K562 (cell line): ENCODE measurements around the gene MAP4K1. TPM values are rescaled to one million over a fixed set of nuclear protein-coding genes. Genes with fewer than 3 reads are reported as not detected.
A peak's percentile ranks its signal among the peaks of the same experiment; 100 is the strongest.

Experiments
- ADNP ChIP-seq: fragments of 200-800 bp; sonication (Bioruptor generic); IDR thresholded peaks from 2 replicates; pipeline ENCODE4 v1.6.1; 2016; ENCODE audit warnings: missing genetic modification characterization, missing compliant biosample characterization
- ARID1B ChIP-seq: fragments of 450-650 bp; IDR thresholded peaks from 2 replicates; pipeline ENCODE4 v1.6.1; 2016; ENCODE audit warnings: antibody characterized with exemption, mild to moderate bottlenecking, inconsistent platforms
- ARNT ChIP-seq, 2 experiments: fragments of 450-650 bp; IDR thresholded peaks; 2 replicates each; pipeline ENCODE4 v1.6.1; 2016; ENCODE audit warnings: mild to moderate bottlenecking in 1 of 2
- E2F8 ChIP-seq: fragments of 450-650 bp; IDR thresholded peaks from 2 replicates; pipeline ENCODE4 v1.7.1; 2018; ENCODE audit warnings: mild to moderate bottlenecking, low read depth; ENCODE audit not compliant: partially characterized antibody
- HCFC1 ChIP-seq: IDR thresholded peaks from 2 replicates; pipeline ENCODE4 v1.6.1; 2012; ENCODE audit warnings: low read depth, low read length, improper control_type of control experiment
- HNRNPL ChIP-seq: fragments of 200-400 bp; formaldehyde crosslinking; IDR thresholded peaks from 2 replicates; pipeline ENCODE4 v1.6.1; 2017; ENCODE audit warnings: low read depth, mild to moderate bottlenecking, low read length
- KAT8 ChIP-seq: fragments of 450-650 bp; IDR thresholded peaks from 2 replicates; pipeline ENCODE4 v1.6.1; 2016; ENCODE audit warnings: low read depth, mild to moderate bottlenecking
- KLF1 ChIP-seq: fragments of 450-650 bp; IDR thresholded peaks from 2 replicates; pipeline ENCODE4 v1.6.1; 2016; ENCODE audit warnings: missing genetic modification characterization, missing compliant biosample characterization
- KLF6 ChIP-seq: fragments of 250-450 bp; sonication (Bioruptor Pico); IDR thresholded peaks from 2 replicates; pipeline ENCODE4 v1.4.0; 2020; ENCODE audit warnings: mild to moderate bottlenecking, moderate library complexity, borderline replicate concordance
- PCBP1 ChIP-seq: fragments of 200-400 bp; formaldehyde crosslinking; IDR thresholded peaks from 2 replicates; pipeline ENCODE4 v1.6.1; 2018; ENCODE audit warnings: mild to moderate bottlenecking, low read depth, low read length; ENCODE audit not compliant: poor library complexity, severe bottlenecking
- POLR3G ChIP-seq: IDR thresholded peaks from 2 replicates; pipeline ENCODE4 v1.6.1; 2011; ENCODE audit not compliant: insufficient read length, insufficient replicate concordance; ENCODE audit errors: extremely low read depth
- SRSF7 ChIP-seq: fragments of 200-400 bp; formaldehyde crosslinking; optimal IDR thresholded peaks from 2 replicates; pipeline ENCODE3; 2017; ENCODE audit warnings: mild to moderate bottlenecking, low read depth, low read length
- TRIM24 ChIP-seq, 2 experiments: fragments of 450-650 bp; IDR thresholded peaks; 2 replicates each; pipeline ENCODE4 v1.6.1; 2016
- U2AF2 ChIP-seq: fragments of 200-400 bp; formaldehyde crosslinking; optimal IDR thresholded peaks from 2 replicates; pipeline ENCODE3; 2017; ENCODE audit warnings: low read depth, mild to moderate bottlenecking, low read length
- ZKSCAN3 ChIP-seq: fragments of 250-450 bp; sonication (Bioruptor Pico); IDR thresholded peaks from 2 replicates; pipeline ENCODE4 v1.4.0; 2020
- ZNF239 ChIP-seq: fragments of 250-450 bp; sonication (Bioruptor Pico); IDR thresholded peaks from 2 replicates; pipeline ENCODE4 v1.4.0; 2020; ENCODE audit warnings: mild to moderate bottlenecking
- ZNF77 ChIP-seq: fragments of 250-450 bp; sonication (Bioruptor Pico); IDR thresholded peaks from 2 replicates; pipeline ENCODE4 v1.5.0; 2020
- polyA plus RNA-seq, 8 experiments: library from polyadenylated mRNA; depleted of rRNA in 4 of 8; stranded (reverse) in 5 of 8; unstranded in 3 of 8; fragments of >200 nt; fragmentation: Nextera tagmentation in 2 of 8; fragmentation: Illumina TruSeq in 1 of 8; extraction: Ambion mirVana in 2 of 8; extraction: Trizol in 1 of 8; gene quantifications; 2 replicates each; pipeline versions ENCODE4 v1.2.1 to v1.2.3, GENCODE V29; 2011 to 2014; ENCODE audit warnings: inconsistent platforms in 1 of 8, missing spikeins in 1 of 8
- total RNA-seq, 7 experiments: library from RNA; depleted of rRNA in 6 of 7; stranded (reverse); fragments of >200 nt in 6 of 7; fragmentation: Illumina TruSeq in 2 of 7; extraction: Trizol in 2 of 7; gene quantifications; 2 replicates each; pipeline versions ENCODE4 v1.2.1 to v1.2.3, GENCODE V29; 2011 to 2021; ENCODE audit warnings: low replicate concordance in 1 of 7
- TF ChIP-seq, protein P1 (sequence below): sonication (generic); IDR thresholded peaks from 2 replicates; pipeline ENCODE4 v1.6.1; 2016
- TF ChIP-seq, protein P2 (sequence below): fragments of 250-450 bp; sonication (Bioruptor Pico); IDR thresholded peaks from 2 replicates; pipeline ENCODE4 v1.4.0; 2020; ENCODE audit warnings: mild to moderate bottlenecking
- TF ChIP-seq, protein P3 (sequence below), 2 experiments: fragments of 450-650 bp; IDR thresholded peaks; 2 replicates each; pipeline ENCODE4 v1.6.1; 2016
- TF ChIP-seq, protein P4 (sequence below): fragments of 450-650 bp; formaldehyde crosslinking; IDR thresholded peaks from 2 replicates; pipeline ENCODE4 v1.4.0; 2020; ENCODE audit warnings: mild to moderate bottlenecking, moderate library complexity

MAP4K1 gene
- total and polyA plus RNA-seq, 9 of the 15 experiments (the other 6 are each of a cell fraction or from before 2014, with no cell fraction given), result 0.14 to 3.2 (median 0.73) TPM; not detected in 1

- TF ChIP-seq U2AF2 (no peak), ZNF239 (CRISPR knock-in tag) (no peak), HCFC1 (0 out of 2 replicates have a peak, but pooled peaks have one; percentile 5), KLF6 (no peak), ARID1B (peak; percentile 98), KAT8 (no peak), KLF1 (tag) (peak; percentile 98), PCBP1 (no peak), E2F8 (peak; percentile 71), TRIM24 (IDR thresholded peaks at IDR 0.05) (peak; percentile 97), HNRNPL (no peak), ZNF77 (CRISPR knock-in tag) (no peak), SRSF7 (no peak), ARNT (IDR thresholded peaks at IDR 0.05) (peak; percentile 94 to 98), ADNP (tag) (no peak), POLR3G (no peak), ZKSCAN3 (CRISPR knock-in tag) (no peak)
- TF ChIP-seq, protein P1, sequence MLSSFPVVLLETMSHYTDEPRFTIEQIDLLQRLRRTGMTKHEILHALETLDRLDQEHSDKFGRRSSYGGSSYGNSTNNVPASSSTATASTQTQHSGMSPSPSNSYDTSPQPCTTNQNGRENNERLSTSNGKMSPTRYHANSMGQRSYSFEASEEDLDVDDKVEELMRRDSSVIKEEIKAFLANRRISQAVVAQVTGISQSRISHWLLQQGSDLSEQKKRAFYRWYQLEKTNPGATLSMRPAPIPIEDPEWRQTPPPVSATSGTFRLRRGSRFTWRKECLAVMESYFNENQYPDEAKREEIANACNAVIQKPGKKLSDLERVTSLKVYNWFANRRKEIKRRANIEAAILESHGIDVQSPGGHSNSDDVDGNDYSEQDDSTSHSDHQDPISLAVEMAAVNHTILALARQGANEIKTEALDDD, result 0 out of 2 replicates have a peak, but pooled peaks have one; percentile 34
- TF ChIP-seq, protein P2, sequence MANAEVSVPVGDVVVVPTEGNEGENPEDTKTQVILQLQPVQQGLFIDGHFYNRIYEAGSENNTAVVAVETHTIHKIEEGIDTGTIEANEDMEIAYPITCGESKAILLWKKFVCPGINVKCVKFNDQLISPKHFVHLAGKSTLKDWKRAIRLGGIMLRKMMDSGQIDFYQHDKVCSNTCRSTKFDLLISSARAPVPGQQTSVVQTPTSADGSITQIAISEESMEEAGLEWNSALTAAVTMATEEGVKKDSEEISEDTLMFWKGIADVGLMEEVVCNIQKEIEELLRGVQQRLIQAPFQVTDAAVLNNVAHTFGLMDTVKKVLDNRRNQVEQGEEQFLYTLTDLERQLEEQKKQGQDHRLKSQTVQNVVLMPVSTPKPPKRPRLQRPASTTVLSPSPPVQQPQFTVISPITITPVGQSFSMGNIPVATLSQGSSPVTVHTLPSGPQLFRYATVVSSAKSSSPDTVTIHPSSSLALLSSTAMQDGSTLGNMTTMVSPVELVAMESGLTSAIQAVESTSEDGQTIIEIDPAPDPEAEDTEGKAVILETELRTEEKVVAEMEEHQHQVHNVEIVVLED (CRISPR knock-in tag), result no peak
- TF ChIP-seq, protein P3, sequence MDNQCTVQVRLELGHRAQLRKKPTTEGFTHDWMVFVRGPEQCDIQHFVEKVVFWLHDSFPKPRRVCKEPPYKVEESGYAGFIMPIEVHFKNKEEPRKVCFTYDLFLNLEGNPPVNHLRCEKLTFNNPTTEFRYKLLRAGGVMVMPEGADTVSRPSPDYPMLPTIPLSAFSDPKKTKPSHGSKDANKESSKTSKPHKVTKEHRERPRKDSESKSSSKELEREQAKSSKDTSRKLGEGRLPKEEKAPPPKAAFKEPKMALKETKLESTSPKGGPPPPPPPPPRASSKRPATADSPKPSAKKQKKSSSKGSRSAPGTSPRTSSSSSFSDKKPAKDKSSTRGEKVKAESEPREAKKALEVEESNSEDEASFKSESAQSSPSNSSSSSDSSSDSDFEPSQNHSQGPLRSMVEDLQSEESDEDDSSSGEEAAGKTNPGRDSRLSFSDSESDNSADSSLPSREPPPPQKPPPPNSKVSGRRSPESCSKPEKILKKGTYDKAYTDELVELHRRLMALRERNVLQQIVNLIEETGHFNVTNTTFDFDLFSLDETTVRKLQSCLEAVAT (IDR thresholded peaks at IDR 0.05), result peak; percentile 78 to 87; a peak in 3 of 4 replicates
- TF ChIP-seq, protein P4, sequence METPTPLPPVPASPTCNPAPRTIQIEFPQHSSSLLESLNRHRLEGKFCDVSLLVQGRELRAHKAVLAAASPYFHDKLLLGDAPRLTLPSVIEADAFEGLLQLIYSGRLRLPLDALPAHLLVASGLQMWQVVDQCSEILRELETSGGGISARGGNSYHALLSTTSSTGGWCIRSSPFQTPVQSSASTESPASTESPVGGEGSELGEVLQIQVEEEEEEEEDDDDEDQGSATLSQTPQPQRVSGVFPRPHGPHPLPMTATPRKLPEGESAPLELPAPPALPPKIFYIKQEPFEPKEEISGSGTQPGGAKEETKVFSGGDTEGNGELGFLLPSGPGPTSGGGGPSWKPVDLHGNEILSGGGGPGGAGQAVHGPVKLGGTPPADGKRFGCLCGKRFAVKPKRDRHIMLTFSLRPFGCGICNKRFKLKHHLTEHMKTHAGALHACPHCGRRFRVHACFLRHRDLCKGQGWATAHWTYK, result 0 out of 2 replicates have a peak, but pooled peaks have one; percentile 71
Measured at GRCh38 chr19:38543807-38544568, 73.8 kb downstream of the MAP4K1 start (continued).
